Mucosa of rectum (tissue), 2 donors: ENCODE measurements around the gene MED27.

Source experiments
- H3K27ac ChIP-seq, 2 donors: one replicate each; pipeline ENCODE4 v1.7.0; 2013; ENCODE audit warnings: inconsistent platforms in 2 of 2, low read depth in 2 of 2, low read length in 2 of 2
- H3K27me3 ChIP-seq, 2 donors: one replicate each; pipeline ENCODE4 v1.7.0; 2013; ENCODE audit warnings: low read length in 2 of 2; ENCODE audit not compliant: control insufficient read depth in 2 of 2, insufficient read depth in 2 of 2
- H3K36me3 ChIP-seq, 2 donors: one replicate each; pipeline ENCODE4 v1.7.0; 2013; ENCODE audit warnings: low read length in 2 of 2; ENCODE audit not compliant: control insufficient read depth in 2 of 2, insufficient read depth in 2 of 2
- H3K4me1 ChIP-seq, 2 donors: one replicate each; pipeline ENCODE4 v1.7.0; 2013; ENCODE audit warnings: low read length in 2 of 2, mild to moderate bottlenecking in 1 of 2; ENCODE audit not compliant: control insufficient read depth in 2 of 2, insufficient read depth in 2 of 2
- H3K4me3 ChIP-seq, 2 donors: one replicate each; pipeline ENCODE4 v1.7.0; 2013; ENCODE audit warnings: low read length in 2 of 2
- H3K9ac ChIP-seq, 2 donors: one replicate each; pipeline ENCODE4 v1.7.0; 2013; ENCODE audit warnings: low read length in 2 of 2, low read depth in 1 of 2, mild to moderate bottlenecking in 1 of 2
- H3K9me3 ChIP-seq, 2 donors: one replicate each; pipeline ENCODE4 v1.7.0; 2013; ENCODE audit warnings: low read length in 2 of 2; ENCODE audit not compliant: control insufficient read depth in 2 of 2
- donor health status: healthy.
- donor health status: Normal muscosa, but diverticular disease.

MED27 gene

GRCh38 chr9:131919216-131919615 is 160.5 kb downstream of the MED27 start:
- no peak overlapping the region for H3K4me3 ChIP-seq

DNA sequence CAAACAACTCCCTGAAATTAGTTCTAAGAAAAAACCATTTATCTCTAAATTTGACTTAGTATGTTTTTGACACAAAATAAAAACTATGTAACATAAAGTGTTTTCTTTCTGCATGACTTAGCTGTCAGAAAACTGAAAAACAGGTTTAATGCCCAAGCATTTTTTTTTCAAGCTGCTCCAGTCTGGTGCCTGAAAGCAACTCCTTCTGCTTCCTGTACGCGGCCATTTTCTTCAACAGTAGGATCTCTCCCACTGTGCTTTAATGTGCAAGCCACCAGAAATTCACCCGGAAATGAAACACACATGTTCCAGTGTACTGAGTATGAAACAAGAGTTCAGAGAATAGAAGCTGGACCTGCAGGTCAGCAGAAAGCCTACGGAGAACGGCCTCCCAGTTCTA is 161.2 kb downstream of the MED27 start:
- Histone ChIP-seq H3K4me3 (no peak overlapping the region), H3K4me1 (no peaks in the 10 kb centered on the region), H3K9me3 (no peaks in the 10 kb centered on the region), H3K9ac (no peak overlapping the region), H3K27ac (no peak overlapping the region), H3K36me3 (no peaks in the 10 kb centered on the region), H3K27me3 (no peaks in the 10 kb centered on the region)

More at GRCh38 chr9:131919216-131919615, 160.5 kb downstream of the MED27 start:
- H3K4me1 ChIP-seq: no peaks in the 10 kb centered on the region
- H3K27me3 ChIP-seq: no peaks in the 10 kb centered on the region
- H3K9me3 ChIP-seq: no peaks in the 10 kb centered on the region
- no peaks in the 10 kb centered on the region for H3K36me3 ChIP-seq
- no peak overlapping the region for H3K9ac ChIP-seq
- no peak overlapping the region for H3K27ac ChIP-seq

DNA sequence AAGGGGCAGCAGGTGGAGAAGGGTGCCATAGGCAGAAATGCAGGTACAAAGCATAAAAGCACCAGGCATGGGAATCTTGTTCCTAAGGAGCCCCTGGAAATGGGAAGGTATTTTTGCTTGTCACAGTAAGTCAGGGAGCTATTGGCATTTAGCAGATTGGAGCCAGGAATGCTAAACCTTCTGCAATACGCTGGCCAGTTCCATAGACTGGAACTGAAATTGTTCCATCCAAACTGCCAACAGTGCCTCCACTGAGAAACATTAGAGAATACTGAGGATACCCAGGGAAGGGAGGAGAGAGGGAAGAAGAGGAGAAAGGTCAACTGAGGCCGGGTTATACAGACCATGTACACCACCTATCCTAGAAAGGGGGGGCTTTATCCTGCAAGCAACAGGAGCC is 162.7 kb downstream of the MED27 start:
- no peaks in the 10 kb centered on the region for H3K36me3 ChIP-seq
- H3K9ac ChIP-seq: no peak overlapping the region
- H3K4me3 ChIP-seq: no peak overlapping the region
- no peaks in the 10 kb centered on the region for H3K27me3 ChIP-seq
- no peaks in the 10 kb centered on the region for H3K9me3 ChIP-seq
- no peak overlapping the region for H3K27ac ChIP-seq
- H3K4me1 ChIP-seq: no peaks in the 10 kb centered on the region

DNA sequence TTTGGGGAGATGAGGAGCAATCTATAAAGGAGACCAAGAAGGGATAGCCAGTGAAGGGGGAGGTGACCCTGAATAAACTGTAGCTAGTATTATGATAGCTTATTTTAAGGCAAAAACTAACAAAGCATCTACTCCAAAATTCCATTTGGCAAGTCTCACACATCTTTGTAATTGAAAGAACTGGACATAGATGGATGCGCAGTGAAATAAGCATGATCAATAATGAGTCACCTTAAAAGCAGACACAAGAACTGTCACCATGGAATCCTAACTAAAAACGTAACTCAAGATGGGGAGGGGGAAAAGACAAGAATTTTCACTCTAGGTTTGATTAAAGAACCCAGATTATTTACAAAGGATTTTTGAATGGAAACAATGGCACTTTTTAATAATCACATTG is 164.5 kb downstream of the MED27 start:
- no peak overlapping the region for H3K9ac ChIP-seq
- H3K27ac ChIP-seq: no peak overlapping the region
- no peak overlapping the region for H3K4me3 ChIP-seq
- H3K36me3 ChIP-seq: no peaks in the 10 kb centered on the region
- H3K27me3 ChIP-seq: no peaks in the 10 kb centered on the region
- no peaks in the 10 kb centered on the region for H3K9me3 ChIP-seq
- no peaks in the 10 kb centered on the region for H3K4me1 ChIP-seq

DNA sequence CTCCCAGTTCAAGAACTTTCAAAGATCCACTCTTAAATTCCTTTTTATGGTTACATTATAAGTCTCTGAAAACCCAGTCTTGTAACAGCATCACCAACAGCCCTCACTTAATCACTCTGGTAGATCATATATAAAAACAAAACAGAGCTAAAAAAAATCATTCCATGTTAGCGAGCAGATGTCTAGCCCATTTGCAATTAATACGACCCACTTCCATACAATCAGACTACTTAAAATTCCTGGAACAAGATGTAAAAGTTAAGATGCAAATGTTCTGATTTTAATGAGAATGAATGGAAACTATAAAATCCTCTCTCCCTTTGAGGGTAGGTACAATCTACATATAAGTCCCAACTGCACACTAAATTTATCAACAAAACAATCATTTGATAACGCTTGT is 167.0 kb downstream of the MED27 start:
- H3K27me3 ChIP-seq: no peaks in the 10 kb centered on the region
- no peak overlapping the region for H3K27ac ChIP-seq
- no peaks in the 10 kb centered on the region for H3K9me3 ChIP-seq
- no peaks in the 10 kb centered on the region for H3K36me3 ChIP-seq
- no peak overlapping the region for H3K9ac ChIP-seq
- H3K4me3 ChIP-seq: no peak overlapping the region
- no peaks in the 10 kb centered on the region for H3K4me1 ChIP-seq

DNA sequence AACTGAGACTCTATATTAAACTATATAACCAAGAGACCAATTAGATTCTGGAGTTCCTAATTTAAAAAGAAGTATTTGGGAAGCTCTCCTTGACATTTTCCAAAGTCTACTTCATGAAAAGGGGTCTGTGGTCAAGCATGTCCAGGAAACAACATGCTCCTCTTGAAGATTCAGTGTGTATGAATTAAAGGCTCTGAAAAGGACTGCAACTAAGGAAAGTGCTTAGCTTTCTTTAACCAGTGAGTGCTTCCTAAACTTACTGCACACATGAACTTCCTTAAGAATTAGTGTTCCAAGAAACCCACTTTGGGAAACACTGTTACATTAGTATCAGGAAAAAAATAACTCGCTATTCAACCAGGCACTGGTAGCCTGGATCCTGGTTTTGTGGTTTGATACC is 167.6 kb downstream of the MED27 start:
- Histone ChIP-seq H3K27ac (no peak overlapping the region), H3K4me3 (no peak overlapping the region), H3K27me3 (no peaks in the 10 kb centered on the region), H3K4me1 (no peaks in the 10 kb centered on the region), H3K9me3 (no peaks in the 10 kb centered on the region), H3K9ac (no peak overlapping the region), H3K36me3 (no peaks in the 10 kb centered on the region)

DNA sequence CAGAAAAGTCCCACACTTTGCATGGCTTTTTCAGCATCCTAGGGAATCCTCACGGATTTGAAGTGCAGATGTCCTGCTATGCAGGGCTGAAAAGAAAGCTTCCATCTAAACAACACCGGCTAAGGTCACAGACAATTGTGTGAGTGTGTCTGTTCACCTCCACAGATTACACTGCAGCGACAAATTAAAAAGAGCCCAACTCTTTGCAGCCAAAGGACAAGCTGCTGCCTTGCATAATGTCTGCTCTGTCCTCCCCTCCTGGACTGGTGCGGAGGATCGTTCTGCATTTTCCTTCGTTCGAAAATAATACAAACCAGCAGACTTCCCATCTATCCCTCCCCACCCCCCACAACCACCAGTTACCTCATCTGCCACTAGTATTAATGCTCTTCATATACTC is 169.1 kb downstream of the MED27 start:
- Histone ChIP-seq H3K27me3 (no peaks in the 10 kb centered on the region), H3K4me3 (no peak overlapping the region), H3K9ac (no peak overlapping the region), H3K36me3 (no peaks in the 10 kb centered on the region), H3K4me1 (no peaks in the 10 kb centered on the region), H3K27ac (no peak overlapping the region), H3K9me3 (no peaks in the 10 kb centered on the region)

- no peak overlapping the region for H3K27ac ChIP-seq
- H3K27me3 ChIP-seq: no peaks in the 10 kb centered on the region
- H3K9ac ChIP-seq: no peak overlapping the region
- H3K36me3 ChIP-seq: no peaks in the 10 kb centered on the region
- no peaks in the 10 kb centered on the region for H3K9me3 ChIP-seq
- no peaks in the 10 kb centered on the region for H3K4me1 ChIP-seq
- no peak overlapping the region for H3K4me3 ChIP-seq
Measured at GRCh38 chr9:131905144-131905543, 174.5 kb downstream of the MED27 start.

- Histone ChIP-seq H3K4me1 (no peaks in the 10 kb centered on the region), H3K27ac (no peak overlapping the region), H3K9me3 (no peaks in the 10 kb centered on the region), H3K9ac (no peak overlapping the region), H3K4me3 (no peak overlapping the region), H3K36me3 (no peaks in the 10 kb centered on the region), H3K27me3 (no peaks in the 10 kb centered on the region)
Measured at GRCh38 chr9:131899296-131900228, 180.1 kb downstream of the MED27 start.

DNA sequence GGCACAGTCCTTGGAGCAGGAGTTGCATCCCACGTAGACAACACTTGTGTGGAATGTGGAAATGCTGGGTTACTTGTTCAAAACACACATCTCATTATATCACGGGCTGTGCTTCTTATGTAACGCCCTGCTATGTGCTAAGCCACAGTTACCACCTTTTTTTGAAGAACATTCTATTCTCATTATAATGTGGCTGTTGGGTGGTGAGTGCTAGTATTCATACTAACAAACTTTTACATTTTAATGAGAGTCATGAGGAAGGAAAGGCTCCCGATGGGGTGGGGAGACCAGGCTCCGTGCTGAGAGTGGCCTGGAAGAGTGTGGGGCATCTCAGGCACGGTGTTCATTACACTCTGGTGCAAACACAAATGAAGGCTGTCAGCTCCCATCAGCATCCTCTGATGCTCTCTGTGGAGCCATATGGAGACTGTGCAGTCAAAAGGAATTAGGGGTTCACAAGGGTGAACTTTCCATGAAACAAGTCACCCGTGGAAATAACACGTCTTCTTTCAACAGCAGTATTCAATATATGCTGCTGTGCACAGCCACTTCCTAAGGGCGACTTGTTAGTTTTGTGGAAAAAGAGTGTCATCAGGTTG is 186.7 kb downstream of the MED27 start:
- no peak overlapping the region for H3K4me3 ChIP-seq
- no peak overlapping the region for H3K27ac ChIP-seq
- H3K36me3 ChIP-seq: peaks cover 2 to 12% of the 10 kb centered on the region in 2 donors
- no peaks in the 10 kb centered on the region for H3K4me1 ChIP-seq
- H3K9ac ChIP-seq: no peak overlapping the region
- no peaks in the 10 kb centered on the region for H3K27me3 ChIP-seq
- H3K9me3 ChIP-seq: no peaks in the 10 kb centered on the region
